Adrenal gland (tissue), 5 donors: Measurements from ENCODE around the gene PHYHD1.
"Not testable (repeated sequence)": the region's sequence is repeated elsewhere in the genome, so short reads cannot be mapped to it uniquely, and the experiment has no call there.

ENCODE experiments used
- POLR2A ChIP-seq, 2 donors: fragments of 450-650 bp; IDR thresholded peaks; one replicate each; pipeline ENCODE4 v1.6.1; 2017; ENCODE audit warnings: antibody characterized with exemption in 2 of 2, mild to moderate bottlenecking in 2 of 2, moderate library complexity in 1 of 2
- TF ChIP-seq, protein P1 (sequence below), 6 experiments: fragments of 450-650 bp in 4 of 6; fragments of 200-600 bp in 2 of 6; sonication (generic) in 1 of 6; IDR thresholded peaks; 1 replicate in 5 of 6; 2 replicates in 1 of 6; pipeline versions ENCODE4 v1.5.1 to v1.8.0; 2016 to 2021; ENCODE audit warnings: antibody characterized with exemption in 6 of 6, mild to moderate bottlenecking in 2 of 6, moderate library complexity in 1 of 6
- donor health status: DM: no; HTN: no; CAD: no.

DNA sequence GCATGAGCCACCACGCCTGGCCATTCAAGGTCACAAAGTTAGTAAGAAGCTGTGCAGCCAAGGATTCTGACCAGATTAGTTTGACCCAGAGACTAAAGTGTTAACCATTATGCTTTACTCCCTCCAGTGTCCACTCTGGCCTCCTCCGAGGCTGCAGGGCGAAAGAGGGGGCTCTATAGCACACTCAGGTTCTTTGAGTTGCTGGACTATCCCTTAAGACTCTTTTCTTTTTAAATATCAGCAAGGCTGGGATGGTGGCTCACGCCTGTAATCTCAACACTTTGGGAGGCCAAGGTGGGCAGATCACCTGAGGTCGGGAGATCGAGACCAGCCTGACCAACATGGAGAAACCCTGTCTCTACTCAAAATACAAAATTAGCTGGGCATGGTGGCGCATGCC lies 24.2 kb downstream of the PHYHD1 start:
- TF ChIP-seq POLR2A (IDR thresholded peaks at IDR 0.05), result not testable (repeated sequence)
- TF ChIP-seq, protein P1, sequence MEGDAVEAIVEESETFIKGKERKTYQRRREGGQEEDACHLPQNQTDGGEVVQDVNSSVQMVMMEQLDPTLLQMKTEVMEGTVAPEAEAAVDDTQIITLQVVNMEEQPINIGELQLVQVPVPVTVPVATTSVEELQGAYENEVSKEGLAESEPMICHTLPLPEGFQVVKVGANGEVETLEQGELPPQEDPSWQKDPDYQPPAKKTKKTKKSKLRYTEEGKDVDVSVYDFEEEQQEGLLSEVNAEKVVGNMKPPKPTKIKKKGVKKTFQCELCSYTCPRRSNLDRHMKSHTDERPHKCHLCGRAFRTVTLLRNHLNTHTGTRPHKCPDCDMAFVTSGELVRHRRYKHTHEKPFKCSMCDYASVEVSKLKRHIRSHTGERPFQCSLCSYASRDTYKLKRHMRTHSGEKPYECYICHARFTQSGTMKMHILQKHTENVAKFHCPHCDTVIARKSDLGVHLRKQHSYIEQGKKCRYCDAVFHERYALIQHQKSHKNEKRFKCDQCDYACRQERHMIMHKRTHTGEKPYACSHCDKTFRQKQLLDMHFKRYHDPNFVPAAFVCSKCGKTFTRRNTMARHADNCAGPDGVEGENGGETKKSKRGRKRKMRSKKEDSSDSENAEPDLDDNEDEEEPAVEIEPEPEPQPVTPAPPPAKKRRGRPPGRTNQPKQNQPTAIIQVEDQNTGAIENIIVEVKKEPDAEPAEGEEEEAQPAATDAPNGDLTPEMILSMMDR (IDR thresholded peaks at IDR 0.05), result not testable (repeated sequence)
